ENCODE measurements around the gene AMOTL1. TPM values are rescaled to one million over a fixed set of nuclear protein-coding genes. Genes with fewer than 3 reads are reported as not detected.

Gene AMOTL1
- total RNA-seq, 1 donor from 2014 or later, result 45.6 TPM

- H3K36me3 Mint-ChIP-seq (ENCODE audit: low read depth), result no peaks in the 10 kb centered on the region
- H3K4me1 Mint-ChIP-seq (ENCODE audit: low read depth), result peaks cover 29% of the 10 kb centered on the region
- no peaks in the 10 kb centered on the region for H3K27me3 Mint-ChIP-seq (ENCODE audit: low read depth)
- no peak for TF ChIP-seq CTCF (IDR thresholded peaks at IDR 0.05)
- no peaks in the 10 kb centered on the region for H3K9me3 Mint-ChIP-seq (ENCODE audit: low read depth)
- no peak for DNase-seq (ENCODE audit: low spot score)
- H3K4me3 Mint-ChIP-seq (ENCODE audit: unreplicated experiment), result no peak overlapping the region
- peak overlapping the region; percentile 33 for H3K27ac Mint-ChIP-seq (ENCODE audit: unreplicated experiment)
These were observed 21.0 kb upstream of the AMOTL1 start for GRCh38 chr11:94747146-94747545.

GRCh38 chr11:94747601-94748041 is 20.5 kb upstream of the AMOTL1 start:
- H3K4me1 Mint-ChIP-seq (ENCODE audit: low read depth), result peaks cover 34% of the 10 kb centered on the region
- no peak for TF ChIP-seq CTCF (IDR thresholded peaks at IDR 0.05)
- H3K27ac Mint-ChIP-seq (ENCODE audit: unreplicated experiment), result no peak overlapping the region
- H3K9me3 Mint-ChIP-seq (ENCODE audit: low read depth), result no peaks in the 10 kb centered on the region
- no peak overlapping the region for H3K4me3 Mint-ChIP-seq (ENCODE audit: unreplicated experiment)
- H3K27me3 Mint-ChIP-seq (ENCODE audit: low read depth), result no peaks in the 10 kb centered on the region
- H3K36me3 Mint-ChIP-seq (ENCODE audit: low read depth), result no peaks in the 10 kb centered on the region
- DNase-seq (ENCODE audit: low spot score), result no peak

GRCh38 chr11:94749369-94749768 is 18.8 kb upstream of the AMOTL1 start:
- H3K27ac Mint-ChIP-seq (ENCODE audit: unreplicated experiment), result no peak overlapping the region
- H3K4me1 Mint-ChIP-seq (ENCODE audit: low read depth), result peaks cover 36% of the 10 kb centered on the region

GRCh38 chr11:94750319-94751217 is 17.6 kb upstream of the AMOTL1 start:
- H3K27ac Mint-ChIP-seq (ENCODE audit: unreplicated experiment), result no peak overlapping the region
- peaks cover 36% of the 10 kb centered on the region for H3K4me1 Mint-ChIP-seq (ENCODE audit: low read depth)
- no peaks in the 10 kb centered on the region for H3K27me3 Mint-ChIP-seq (ENCODE audit: low read depth)
- no peak for TF ChIP-seq CTCF (IDR thresholded peaks at IDR 0.05)
- no peak for DNase-seq (ENCODE audit: low spot score)
- no peaks in the 10 kb centered on the region for H3K36me3 Mint-ChIP-seq (ENCODE audit: low read depth)
- H3K9me3 Mint-ChIP-seq (ENCODE audit: low read depth), result no peaks in the 10 kb centered on the region
- H3K4me3 Mint-ChIP-seq (ENCODE audit: unreplicated experiment), result no peak overlapping the region

More at GRCh38 chr11:94749369-94749768, 18.8 kb upstream of the AMOTL1 start:
- H3K4me3 Mint-ChIP-seq (ENCODE audit: unreplicated experiment), result no peak overlapping the region
- no peak for DNase-seq (ENCODE audit: low spot score)
- H3K27me3 Mint-ChIP-seq (ENCODE audit: low read depth), result no peaks in the 10 kb centered on the region
- H3K9me3 Mint-ChIP-seq (ENCODE audit: low read depth), result no peaks in the 10 kb centered on the region
- no peak for TF ChIP-seq CTCF (IDR thresholded peaks at IDR 0.05)
- H3K36me3 Mint-ChIP-seq (ENCODE audit: low read depth), result no peaks in the 10 kb centered on the region

GRCh38 chr11:94751218-94751609 is 16.9 kb upstream of the AMOTL1 start:
- H3K36me3 Mint-ChIP-seq (ENCODE audit: low read depth), result no peaks in the 10 kb centered on the region
- H3K27me3 Mint-ChIP-seq (ENCODE audit: low read depth), result no peaks in the 10 kb centered on the region
- H3K4me3 Mint-ChIP-seq (ENCODE audit: unreplicated experiment), result no peak overlapping the region

More at GRCh38 chr11:94751218-94751609, 16.9 kb upstream of the AMOTL1 start:
- DNase-seq (ENCODE audit: low spot score), result no peak
- H3K4me1 Mint-ChIP-seq (ENCODE audit: low read depth), result peaks cover 36% of the 10 kb centered on the region
- TF ChIP-seq CTCF (IDR thresholded peaks at IDR 0.05), result no peak
- no peak overlapping the region for H3K27ac Mint-ChIP-seq (ENCODE audit: unreplicated experiment)
- H3K9me3 Mint-ChIP-seq (ENCODE audit: low read depth), result no peaks in the 10 kb centered on the region
